IPS-15b (cell line): ENCODE data around the gene TMOD4.
"Not testable (repeated sequence)": the region's sequence is repeated elsewhere in the genome, so short reads cannot be mapped to it uniquely, and the experiment has no call there.

Experiments
- H3K27me3 ChIP-seq: one replicate; pipeline ENCODE4 v1.6.1; 2013; ENCODE audit warnings: low read length; ENCODE audit not compliant: control insufficient read depth, insufficient read depth
- H3K36me3 ChIP-seq: one replicate; pipeline ENCODE4 v1.6.1; 2013; ENCODE audit warnings: low read length; ENCODE audit not compliant: control insufficient read depth, insufficient read depth
- H3K4me1 ChIP-seq: one replicate; pipeline ENCODE4 v1.6.1; 2013; ENCODE audit warnings: mild to moderate bottlenecking, low read length; ENCODE audit not compliant: control insufficient read depth, insufficient read depth
- H3K4me3 ChIP-seq: one replicate; pipeline ENCODE4 v1.5.1; 2013; ENCODE audit warnings: low read depth, low read length
- H3K9ac ChIP-seq: one replicate; pipeline ENCODE4 v1.6.1; 2013; ENCODE audit warnings: low read depth, mild to moderate bottlenecking, low read length
- H3K9me3 ChIP-seq: one replicate; pipeline ENCODE4 v1.6.1; 2013; ENCODE audit warnings: mild to moderate bottlenecking, low read length; ENCODE audit not compliant: control insufficient read depth, insufficient read depth

TMOD4 gene

GRCh38 chr1:151194894-151195594 lies 19.3 kb upstream of the TMOD4 start:
- H3K9me3 ChIP-seq, H3K27me3 ChIP-seq, H3K4me1 ChIP-seq, H3K9ac ChIP-seq, H3K4me3 ChIP-seq, H3K36me3 ChIP-seq: not testable (repeated sequence)

GRCh38 chr1:151193856-151194255 lies 18.1 kb upstream of the TMOD4 start:
- Histone ChIP-seq H3K9me3 (no peaks in the 10 kb centered on the region), H3K4me1 (no peaks in the 10 kb centered on the region), H3K4me3 (no peak overlapping the region), H3K36me3 (no peaks in the 10 kb centered on the region), H3K27me3 (no peaks in the 10 kb centered on the region), H3K9ac (no peak overlapping the region)

- no peaks in the 10 kb centered on the region for H3K4me1 ChIP-seq
- no peak overlapping the region for H3K9ac ChIP-seq
- H3K9me3 ChIP-seq: no peaks in the 10 kb centered on the region
- H3K4me3 ChIP-seq: no peak overlapping the region
- no peaks in the 10 kb centered on the region for H3K27me3 ChIP-seq
- no peaks in the 10 kb centered on the region for H3K36me3 ChIP-seq
Observed at GRCh38 chr1:151193304-151193703, 17.5 kb upstream of the TMOD4 start.

DNA sequence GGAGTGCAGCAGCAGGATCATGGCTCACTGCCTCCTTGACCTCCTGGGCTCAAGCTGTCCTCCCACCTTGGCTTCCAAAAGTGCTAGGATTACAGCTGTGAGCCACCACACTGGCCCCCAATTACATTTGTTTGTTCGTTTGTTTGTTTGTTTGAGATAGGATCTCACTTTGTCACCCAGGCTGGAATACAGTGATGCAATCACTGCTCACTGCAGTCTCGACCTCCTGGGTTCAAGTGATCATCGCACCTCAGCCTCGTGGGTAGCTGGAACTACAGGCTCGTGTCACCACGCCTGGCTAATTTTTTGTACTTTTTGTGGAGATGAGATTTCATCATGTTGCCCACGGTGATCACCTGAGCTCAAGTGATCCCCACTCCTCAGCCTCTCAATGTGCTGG lies 16.3 kb upstream of the TMOD4 start:
- Histone ChIP-seq H3K27me3 (no peaks in the 10 kb centered on the region), H3K9me3 (no peaks in the 10 kb centered on the region), H3K9ac (no peak overlapping the region), H3K4me1 (no peaks in the 10 kb centered on the region), H3K4me3 (no peak overlapping the region), H3K36me3 (no peaks in the 10 kb centered on the region)

GRCh38 chr1:151189637-151190445 lies 14.1 kb upstream of the TMOD4 start, which contains the start of gene VPS72:
Gene VPS72 (minus strand): TSS chr1:151190197. CDS start chr1:151190121, 76 bp downstream.
- Histone ChIP-seq H3K27me3 (no peaks in the 10 kb centered on the region), H3K4me1 (no peaks in the 10 kb centered on the region), H3K4me3 (peak within 1 kb of the TSS; percentile 80), H3K9me3 (no peaks in the 10 kb centered on the region), H3K9ac (peak within 1 kb of the TSS; percentile 74), H3K36me3 (peaks cover 4% of the 10 kb centered on the region)

- H3K9ac ChIP-seq, H3K36me3 ChIP-seq, H3K4me1 ChIP-seq, H3K27me3 ChIP-seq, H3K9me3 ChIP-seq: not testable (repeated sequence)
- H3K4me3 ChIP-seq: peak overlapping the region; percentile 80
Observed at GRCh38 chr1:151188667-151189066, 12.9 kb upstream of the TMOD4 start.

DNA sequence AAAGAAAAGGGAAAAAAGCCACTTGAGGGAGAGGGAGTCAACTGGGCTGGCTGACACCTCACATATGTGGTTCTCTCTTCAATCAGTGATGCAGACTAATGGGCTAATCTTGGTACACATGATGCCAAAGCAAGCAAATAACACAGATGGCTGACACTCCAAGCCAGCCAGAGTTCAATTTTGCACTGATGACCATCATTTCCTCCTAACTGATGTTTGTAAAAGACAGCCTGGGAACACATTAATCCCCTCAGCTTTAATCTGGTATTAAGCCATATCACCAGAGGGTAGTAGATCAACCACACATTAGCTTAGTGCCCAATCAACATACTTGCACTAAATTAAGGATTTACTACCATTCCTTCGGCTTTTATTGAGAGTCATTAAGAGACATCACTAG lies 11.4 kb upstream of the TMOD4 start:
- no peaks in the 10 kb centered on the region for H3K27me3 ChIP-seq
- H3K9ac ChIP-seq: no peak overlapping the region
- no peak overlapping the region for H3K4me3 ChIP-seq
- H3K4me1 ChIP-seq: no peaks in the 10 kb centered on the region
- peaks cover 17% of the 10 kb centered on the region for H3K36me3 ChIP-seq
- no peaks in the 10 kb centered on the region for H3K9me3 ChIP-seq

DNA sequence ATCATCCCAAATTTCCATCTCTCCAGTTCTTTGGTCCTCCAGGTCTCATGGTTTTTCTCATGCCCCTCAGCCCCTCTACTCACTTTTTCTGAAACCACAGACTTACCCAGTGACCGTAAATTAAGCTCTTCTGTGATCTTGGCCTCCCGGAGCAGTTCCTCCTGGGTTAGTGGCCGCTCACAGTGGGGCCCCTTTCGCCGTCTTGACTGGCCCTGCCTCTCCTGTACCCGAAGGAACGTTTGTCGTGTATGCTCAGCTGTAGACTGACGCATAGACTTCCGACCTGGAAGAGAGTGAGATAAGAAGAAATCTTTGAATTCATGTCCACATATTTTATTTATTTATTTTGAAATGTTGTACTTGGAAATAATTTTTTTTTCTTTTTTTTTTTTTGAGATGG lies 8.4 kb upstream of the TMOD4 start:
- H3K4me1 ChIP-seq: no peaks in the 10 kb centered on the region
- H3K27me3 ChIP-seq: no peaks in the 10 kb centered on the region
- no peak overlapping the region for H3K4me3 ChIP-seq
- peaks cover 21% of the 10 kb centered on the region for H3K36me3 ChIP-seq
- H3K9ac ChIP-seq: no peak overlapping the region
- no peaks in the 10 kb centered on the region for H3K9me3 ChIP-seq

DNA sequence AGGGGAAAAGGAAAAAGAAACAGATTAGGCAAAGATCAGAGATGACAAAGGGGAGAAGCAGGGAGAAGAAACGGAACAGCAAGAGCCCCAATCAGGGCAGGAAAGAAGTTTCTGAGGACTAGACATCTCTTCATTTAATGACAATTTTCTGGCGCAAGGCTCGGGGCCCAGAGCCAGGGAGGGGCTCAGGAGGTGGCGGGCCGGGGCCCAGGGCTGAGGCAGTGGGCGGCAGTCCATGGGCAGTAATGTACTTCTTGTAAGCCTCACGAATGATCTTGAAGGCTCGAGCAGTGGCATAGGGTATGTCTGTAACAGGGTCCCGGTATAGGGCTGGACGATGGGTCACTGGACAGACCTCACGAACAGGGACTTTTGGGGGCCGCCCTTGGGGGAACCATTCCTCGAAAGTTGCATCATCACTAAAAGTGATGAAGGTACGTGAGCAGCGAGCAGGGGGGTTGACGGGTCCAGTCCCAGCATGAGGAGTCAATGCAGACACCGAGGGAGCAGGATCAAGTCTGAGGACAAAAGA lies 799 bp upstream of the TMOD4 start:
- Histone ChIP-seq H3K27me3 (no peaks in the 10 kb centered on the region), H3K9ac (no peak overlapping the region), H3K4me1 (no peaks in the 10 kb centered on the region), H3K4me3 (no peak overlapping the region), H3K36me3 (peaks cover 23% of the 10 kb centered on the region), H3K9me3 (no peaks in the 10 kb centered on the region)

DNA sequence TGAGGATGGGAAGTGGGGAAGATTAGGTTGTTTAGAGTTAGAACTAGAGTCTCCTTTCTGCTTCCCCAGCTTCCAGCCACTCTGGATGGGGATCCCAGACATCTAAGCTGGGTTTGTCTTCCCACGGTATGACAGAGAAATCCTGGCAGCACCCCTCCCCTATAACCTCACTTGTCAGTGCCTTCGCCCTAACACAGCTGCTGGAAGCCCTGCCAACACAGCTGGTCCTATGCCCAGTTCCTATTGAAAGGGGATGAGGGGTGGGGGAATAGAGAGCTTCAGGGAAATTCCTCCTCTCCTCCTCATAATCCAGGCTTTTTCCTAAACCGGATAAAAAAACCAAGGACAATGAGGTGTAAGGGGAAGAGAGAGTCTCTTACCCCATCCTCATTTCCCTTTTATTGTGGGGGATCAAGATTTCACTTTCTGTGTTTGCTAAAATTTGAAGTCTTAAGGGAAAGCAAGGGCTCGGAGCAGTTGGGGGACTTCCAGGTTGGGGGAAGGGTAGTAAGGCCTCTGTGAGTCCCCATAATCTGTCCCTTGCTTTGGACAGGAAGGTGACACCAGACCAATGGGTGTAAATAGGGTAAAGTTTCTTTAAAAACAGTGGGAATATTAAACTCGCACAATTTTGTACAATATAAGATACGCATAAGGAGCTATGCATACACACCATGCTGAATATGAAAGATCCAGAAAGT lies 590 bp downstream of the TMOD4 start:
- Histone ChIP-seq H3K9me3 (no peaks in the 10 kb centered on the region), H3K27me3 (no peaks in the 10 kb centered on the region), H3K4me3 (no peak overlapping the region), H3K36me3 (peaks cover 20% of the 10 kb centered on the region), H3K9ac (no peak overlapping the region), H3K4me1 (no peaks in the 10 kb centered on the region)

- Histone ChIP-seq H3K36me3 (peaks cover 6% of the 10 kb centered on the region), H3K4me1 (no peaks in the 10 kb centered on the region), H3K27me3 (no peaks in the 10 kb centered on the region), H3K9me3 (no peaks in the 10 kb centered on the region), H3K4me3 (no peak overlapping the region), H3K9ac (no peak overlapping the region)
Observed at GRCh38 chr1:151171190-151171589, 4.6 kb downstream of the TMOD4 start.
